Liver (tissue), 3 donors: ENCODE results near the gene ZNF585A.

ENCODE experiments used
- CTCF ChIP-seq: fragments of 150-350 bp; IDR thresholded peaks from 2 replicates; pipeline ENCODE4 v1.5.1; 2017; ENCODE audit warnings: improper control_type of control experiment, low read depth, low read length; ENCODE audit not compliant: missing input control
- FOXA1 ChIP-seq: IDR thresholded peaks from 2 replicates; pipeline ENCODE4 v1.6.1; 2016; ENCODE audit warnings: antibody characterized with exemption
- GABPA ChIP-seq, 2 donors: IDR thresholded peaks in 1 of 2; conservative IDR thresholded peaks in 1 of 2; 2 replicates each; pipeline ENCODE4 v1.6.1; 2016; ENCODE audit warnings: antibody characterized with exemption in 2 of 2, mild to moderate bottlenecking in 1 of 2, moderate library complexity in 1 of 2
- JUND ChIP-seq, 2 donors: IDR thresholded peaks; 2 replicates each; pipeline ENCODE4 v1.6.1; 2016; ENCODE audit warnings: antibody characterized with exemption in 2 of 2
- NR2F2 ChIP-seq: IDR thresholded peaks from 2 replicates; pipeline ENCODE4 v1.6.1; 2016; ENCODE audit warnings: antibody characterized with exemption
- YY1 ChIP-seq: IDR thresholded peaks from 2 replicates; pipeline ENCODE4 v1.6.1; 2016; ENCODE audit warnings: antibody characterized with exemption, mild to moderate bottlenecking
- TF ChIP-seq, protein P1 (sequence below): IDR thresholded peaks from 2 replicates; pipeline ENCODE4 v1.6.1; 2016; ENCODE audit warnings: antibody characterized with exemption
- donor health status: healthy.
- donor health status: healthy.

DNA sequence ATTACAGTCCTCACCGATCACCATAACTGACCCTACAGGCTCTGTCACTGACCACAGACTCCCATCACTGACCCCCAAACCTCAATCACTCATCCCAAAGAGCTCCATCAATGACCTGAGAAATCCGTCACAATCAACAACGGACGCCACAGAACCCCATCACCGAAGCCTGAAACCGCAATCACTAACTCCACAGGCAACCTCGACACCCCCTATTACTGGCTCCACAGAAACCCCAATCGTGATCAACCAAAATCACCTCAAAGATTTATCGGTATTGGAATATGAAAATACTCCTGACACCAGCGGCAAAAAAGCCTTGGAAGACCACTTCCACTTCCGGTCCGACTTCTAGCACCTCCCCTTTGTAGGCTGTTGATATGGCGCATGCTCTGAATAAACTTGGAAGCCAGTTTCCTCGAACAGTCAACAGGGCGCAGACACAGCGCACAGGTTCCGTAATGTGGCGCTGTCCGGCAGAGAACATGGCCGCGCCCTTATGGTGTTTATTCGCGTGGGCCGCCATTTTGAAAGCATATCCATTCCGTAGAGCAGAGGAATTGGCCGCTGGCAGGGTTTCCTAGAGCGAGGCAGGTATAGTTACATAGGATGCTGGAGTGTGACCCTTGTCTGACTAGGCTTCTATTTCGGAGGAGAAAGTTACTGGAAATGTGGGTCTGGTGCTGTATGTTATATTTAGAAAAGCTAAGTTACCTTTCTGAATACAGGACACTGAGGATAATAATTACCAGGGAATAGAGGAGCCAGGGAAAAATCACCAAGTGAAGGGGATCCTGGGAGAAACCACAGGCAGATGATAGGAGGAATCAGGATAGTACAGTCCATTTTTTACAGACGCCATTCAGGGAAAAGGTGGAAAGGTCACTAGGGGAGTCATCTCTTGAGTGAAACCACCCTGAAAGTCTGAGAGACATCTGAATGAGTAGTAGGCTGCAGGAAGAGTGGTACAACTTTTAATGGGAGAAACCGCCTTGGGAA, at the start of gene ZNF585A:
- TF ChIP-seq CTCF, result peak; percentile 19
- peak; percentile 32 for TF ChIP-seq NR2F2
- no peak for TF ChIP-seq JUND (IDR thresholded peaks at IDR 0.05)
- TF ChIP-seq, protein P1, sequence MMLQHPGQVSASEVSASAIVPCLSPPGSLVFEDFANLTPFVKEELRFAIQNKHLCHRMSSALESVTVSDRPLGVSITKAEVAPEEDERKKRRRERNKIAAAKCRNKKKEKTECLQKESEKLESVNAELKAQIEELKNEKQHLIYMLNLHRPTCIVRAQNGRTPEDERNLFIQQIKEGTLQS, result no peak
- peak; percentile 85 to 94 for TF ChIP-seq GABPA (IDR thresholded peaks at IDR 0.05 in 1 of 2, conservative IDR thresholded peaks at IDR 0.05 in 1 of 2)
- TF ChIP-seq YY1, result peak; percentile 100
- peak; percentile 86 for TF ChIP-seq FOXA1
